HG03025 (cell line): Measurements from ENCODE around the gene SMIM5.
"Not testable (repeated sequence)": the region's sequence is repeated elsewhere in the genome, so short reads cannot be mapped to it uniquely, and the experiment has no call there.

Source experiments
- ATAC-seq: cut with Tn5 transposase; IDR thresholded peaks from one replicate; pipeline ENCODE4 v1.9.1; 2021; ENCODE audit warnings: mild to moderate bottlenecking, moderate library complexity; ENCODE audit not compliant: unreplicated experiment, low FRiP score

Gene SMIM5, protein sequence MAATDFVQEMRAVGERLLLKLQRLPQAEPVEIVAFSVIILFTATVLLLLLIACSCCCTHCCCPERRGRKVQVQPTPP

GRCh38 chr17:75632863-75633485 is at the start of gene SMIM5:
Gene SMIM5, plus strand, starts transcription at chr17:75633434. Its CDS starts 6,768 bp downstream, at chr17:75640202.
- ATAC-seq: peak; percentile 42

DNA sequence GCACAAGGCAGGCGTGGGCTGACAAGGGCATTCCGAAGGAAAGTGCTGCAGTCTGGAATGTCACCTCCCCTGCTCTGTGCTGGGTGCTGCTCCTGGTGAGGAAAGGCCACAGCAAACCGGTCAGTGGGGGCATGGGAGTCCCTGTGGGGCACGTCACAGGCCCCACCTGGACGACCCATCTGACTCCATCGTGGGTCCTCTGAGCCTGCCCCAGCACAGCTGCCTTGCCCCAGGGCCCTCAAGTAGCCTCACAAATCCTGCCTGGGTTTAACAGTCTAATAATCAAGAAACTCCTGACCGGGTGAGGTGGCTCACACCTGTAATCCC is 48.4 kb upstream of the SMIM5 start:
- ATAC-seq: no peak

GRCh38 chr17:75587675-75588595 is 45.3 kb upstream of the SMIM5 start, which contains the start of gene MYO15B:
Gene MYO15B, plus strand, starts transcription at chr17:75587800. Its CDS starts 258 bp downstream, at chr17:75588058.
- ATAC-seq: no peak

GRCh38 chr17:75588596-75589011 is 44.6 kb upstream of the SMIM5 start:
- no peak for ATAC-seq

DNA sequence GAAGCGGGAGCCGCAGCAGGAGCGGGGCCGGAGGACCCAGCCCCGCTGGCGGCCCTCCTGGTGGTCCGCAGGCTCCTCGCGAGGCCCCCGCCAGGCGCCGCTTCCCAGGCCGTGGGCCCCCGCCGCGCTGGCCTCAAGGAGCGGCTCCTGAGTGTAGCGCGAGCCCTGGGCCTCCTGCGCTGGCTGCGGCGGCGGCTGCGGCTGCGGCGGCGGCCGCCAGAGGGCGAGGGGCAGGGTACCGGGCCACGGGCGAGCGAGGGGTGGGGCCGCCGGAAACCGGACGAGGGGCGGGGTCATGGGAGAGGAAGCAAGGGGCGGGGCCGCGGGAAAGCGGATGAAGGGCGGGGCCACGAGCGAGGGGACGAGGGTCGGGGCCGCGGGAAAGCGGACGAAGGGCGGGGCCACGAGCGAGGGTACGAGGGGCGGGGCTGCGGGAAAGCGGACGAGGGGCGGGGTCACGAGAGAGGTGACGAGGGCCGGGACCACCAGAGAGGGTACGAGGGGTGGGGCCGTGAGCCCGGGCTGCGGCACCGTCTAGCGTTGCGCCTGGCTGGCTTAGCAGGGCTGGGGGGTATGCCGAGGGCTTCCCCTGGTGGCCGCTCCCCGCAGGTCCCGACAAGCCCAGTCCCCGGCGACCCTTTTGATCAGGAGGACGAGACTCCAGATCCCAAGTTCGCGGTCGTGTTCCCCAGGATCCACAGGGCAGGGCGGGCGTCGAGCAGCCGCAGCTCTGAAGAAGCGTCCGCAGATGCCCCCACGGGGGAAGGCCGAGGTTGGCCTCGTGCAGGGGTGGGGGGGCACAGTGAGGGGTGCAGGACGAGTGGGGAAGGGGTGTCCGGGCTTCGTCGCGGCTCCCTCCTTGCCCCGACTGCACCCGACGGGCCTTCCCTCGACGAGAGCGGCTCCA is 44.0 kb upstream of the SMIM5 start:
- ATAC-seq: peak; percentile 60

DNA sequence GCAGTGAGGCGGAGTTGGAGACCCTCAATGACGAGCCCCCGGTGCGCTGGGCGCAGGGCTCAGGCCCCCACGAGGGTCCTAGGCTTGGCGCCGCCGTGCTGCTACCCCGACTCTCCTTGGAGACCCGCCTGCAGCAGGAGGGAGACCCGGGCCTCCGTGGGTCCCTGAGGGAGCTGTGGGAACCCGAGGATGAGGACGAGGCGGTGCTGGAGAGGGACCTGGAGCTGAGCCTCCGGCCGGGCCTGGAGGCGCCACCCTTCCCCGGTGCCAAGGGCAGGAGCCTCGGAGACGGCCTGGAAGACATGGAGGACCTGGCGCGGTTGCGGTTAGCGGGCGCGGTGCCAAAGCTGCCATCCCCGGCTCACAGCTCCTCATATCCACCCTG is 43.3 kb upstream of the SMIM5 start:
- ATAC-seq: no peak

- no peak for ATAC-seq
Observed at GRCh38 chr17:75590314-75590761, 42.9 kb upstream of the SMIM5 start.

DNA sequence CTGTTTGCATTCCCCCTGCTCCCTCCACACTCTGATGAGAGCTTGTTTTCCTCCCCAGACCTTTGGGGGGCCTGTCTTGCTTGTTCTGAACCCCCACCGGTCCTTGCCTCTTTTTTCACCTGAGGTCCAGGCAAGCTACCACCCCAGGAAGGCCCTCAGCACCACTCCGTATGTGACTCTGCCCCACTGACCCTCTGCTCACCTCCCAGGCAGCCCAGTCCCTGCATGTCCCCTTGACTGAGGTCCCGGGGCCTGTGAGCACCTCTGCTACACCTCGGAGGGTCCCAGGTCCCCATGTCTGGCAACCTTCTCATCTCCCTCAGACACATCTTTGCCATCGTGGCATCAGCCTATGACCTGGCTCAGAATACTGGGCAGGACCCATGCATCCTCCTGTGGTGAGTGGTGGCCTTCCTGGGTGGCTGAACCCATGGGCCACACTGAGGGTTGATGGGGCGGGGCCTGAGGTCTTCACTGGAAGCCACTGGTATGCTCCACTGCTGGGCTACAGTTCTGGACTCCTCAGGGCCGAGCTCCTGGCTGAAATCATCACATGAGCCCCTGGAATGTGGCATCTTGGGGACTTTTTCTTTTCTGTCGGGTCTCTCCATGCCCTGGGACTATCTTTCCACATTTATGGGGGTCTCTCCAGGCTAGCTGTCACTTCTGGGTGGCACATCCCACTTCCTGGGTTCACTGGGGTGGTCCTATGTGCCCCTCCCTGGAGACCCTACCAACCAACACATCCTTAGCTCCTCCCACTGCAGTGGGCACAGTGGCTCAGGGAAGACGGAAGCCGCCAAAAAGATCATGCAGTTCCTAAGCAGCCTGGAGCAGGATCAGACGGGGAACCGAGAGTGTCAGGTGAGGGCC is 42.1 kb upstream of the SMIM5 start:
- ATAC-seq: no peak

- ATAC-seq: no peak
Observed at GRCh38 chr17:75591722-75592302, 41.4 kb upstream of the SMIM5 start.

- ATAC-seq: no peak
Observed at GRCh38 chr17:75592348-75593020, 40.8 kb upstream of the SMIM5 start.

- ATAC-seq: not testable (repeated sequence)
Observed at GRCh38 chr17:75593430-75593829, 39.8 kb upstream of the SMIM5 start.

GRCh38 chr17:75594499-75595283 is 38.5 kb upstream of the SMIM5 start:
- no peak for ATAC-seq

- ATAC-seq: no peak
Observed at GRCh38 chr17:75595284-75595919, 37.8 kb upstream of the SMIM5 start.

GRCh38 chr17:75595920-75596313 is 37.3 kb upstream of the SMIM5 start:
- no peak for ATAC-seq

- no peak for ATAC-seq
Observed at GRCh38 chr17:75596320-75597087, 36.7 kb upstream of the SMIM5 start.

GRCh38 chr17:75601057-75601987 is 31.9 kb upstream of the SMIM5 start:
- no peak for ATAC-seq
